Measurements from ENCODE around the gene PPP1R13B. TPM values are rescaled to one million over a fixed set of nuclear protein-coding genes. Genes with fewer than 3 reads are reported as not detected.

PPP1R13B gene
- total and polyA plus RNA-seq, 7 donors: 8.6 to 26.9 (median 9.9) TPM

- peak; percentile 56 for DNase-seq
- peaks cover 0 to 43% (median 18%) of the 10 kb centered on the region in 4 donors for H3K36me3 ChIP-seq
- 93% methylated on average over 34 of the region's 34 CpGs for WGBS, 2 donors
Observed at GRCh38 chr14:103738701-103739451, 108.5 kb downstream of the PPP1R13B start.

GRCh38 chr14:103738166-103738565 lies 109.2 kb downstream of the PPP1R13B start:
- intact Hi-C loops (cut with DNase I): no loop called here
- no peaks in the 10 kb centered on the region for H3K27me3 ChIP-seq
- no peak for TF ChIP-seq CTCF (IDR thresholded peaks at IDR 0.05)
- TF ChIP-seq POLR2AphosphoS5 (IDR thresholded peaks at IDR 0.05): no peak
- no peak for TF ChIP-seq POLR2A (IDR thresholded peaks at IDR 0.05)
- no peak for TF ChIP-seq EP300 (IDR thresholded peaks at IDR 0.05)
- H3K27ac ChIP-seq: peak overlapping the region in 1 of 4 donors; percentile 92
- peaks cover 6 to 50% (median 24%) of the 10 kb centered on the region in 4 donors for H3K36me3 ChIP-seq
- 88 to 89% methylated on average over 10 of the region's 10 CpGs for WGBS, 2 donors
- peaks cover 0 to 35% (median 18%) of the 10 kb centered on the region in 4 donors for H3K4me1 ChIP-seq
- DNase-seq: peak; percentile 38
- no peaks in the 10 kb centered on the region for H3K9me3 ChIP-seq
- no peak overlapping the region for H3K4me3 ChIP-seq

More at GRCh38 chr14:103738701-103739451, 108.5 kb downstream of the PPP1R13B start:
- intact Hi-C loops (cut with DNase I): no loop called here
- TF ChIP-seq POLR2AphosphoS5 (IDR thresholded peaks at IDR 0.05): no peak
- no peak for TF ChIP-seq POLR2A (IDR thresholded peaks at IDR 0.05)
- TF ChIP-seq CTCF (IDR thresholded peaks at IDR 0.05): no peak
- no peak for TF ChIP-seq EP300 (IDR thresholded peaks at IDR 0.05)
- no peak overlapping the region for H3K4me3 ChIP-seq
- no peaks in the 10 kb centered on the region for H3K9me3 ChIP-seq
- H3K27ac ChIP-seq: peak overlapping the region in 1 of 4 donors; percentile 92
- H3K27me3 ChIP-seq: no peaks in the 10 kb centered on the region
- peaks cover 0 to 35% (median 18%) of the 10 kb centered on the region in 4 donors for H3K4me1 ChIP-seq

GRCh38 chr14:103737432-103738045 lies 109.8 kb downstream of the PPP1R13B start:
- WGBS, 2 donors: 92 to 95% methylated on average over 16 of the region's 16 CpGs
- peaks cover 6 to 56% (median 29%) of the 10 kb centered on the region in 4 donors for H3K36me3 ChIP-seq
- no peaks in the 10 kb centered on the region for H3K9me3 ChIP-seq
- H3K4me3 ChIP-seq: no peak overlapping the region
- H3K27ac ChIP-seq: peak overlapping the region; percentile 50 to 92 (median 68)
- H3K4me1 ChIP-seq: peaks cover 0 to 35% (median 18%) of the 10 kb centered on the region in 4 donors
- no peak for TF ChIP-seq CTCF (IDR thresholded peaks at IDR 0.05)
- no peak for TF ChIP-seq POLR2A (IDR thresholded peaks at IDR 0.05)
- no peak for TF ChIP-seq EP300 (IDR thresholded peaks at IDR 0.05)
- TF ChIP-seq POLR2AphosphoS5 (IDR thresholded peaks at IDR 0.05): no peak
- DNase-seq: peak; percentile 59
- H3K27me3 ChIP-seq: no peaks in the 10 kb centered on the region
- intact Hi-C loops (cut with DNase I): no loop called here

- Histone ChIP-seq H3K4me3 (no peak overlapping the region), H3K27ac (peak overlapping the region; percentile 50 to 92 (median 68)), H3K9me3 (no peaks in the 10 kb centered on the region), H3K36me3 (peaks cover 6 to 56% (median 35%) of the 10 kb centered on the region in 4 donors), H3K4me1 (peaks cover 0 to 35% (median 18%) of the 10 kb centered on the region in 4 donors), H3K27me3 (no peaks in the 10 kb centered on the region)
- 90 to 91% methylated on average over 10 of the region's 10 CpGs for WGBS, 2 donors
- intact Hi-C loops (cut with DNase I): no loop called here
- DNase-seq: peak; percentile 88
- TF ChIP-seq CTCF (IDR thresholded peaks at IDR 0.05) (no peak), POLR2AphosphoS5 (IDR thresholded peaks at IDR 0.05) (peak in 3 of 4 donors; percentile 9 to 53 (median 23))
Observed at GRCh38 chr14:103736546-103737431, 110.6 kb downstream of the PPP1R13B start.
